ENCODE results near the gene ZNF496.

DNA sequence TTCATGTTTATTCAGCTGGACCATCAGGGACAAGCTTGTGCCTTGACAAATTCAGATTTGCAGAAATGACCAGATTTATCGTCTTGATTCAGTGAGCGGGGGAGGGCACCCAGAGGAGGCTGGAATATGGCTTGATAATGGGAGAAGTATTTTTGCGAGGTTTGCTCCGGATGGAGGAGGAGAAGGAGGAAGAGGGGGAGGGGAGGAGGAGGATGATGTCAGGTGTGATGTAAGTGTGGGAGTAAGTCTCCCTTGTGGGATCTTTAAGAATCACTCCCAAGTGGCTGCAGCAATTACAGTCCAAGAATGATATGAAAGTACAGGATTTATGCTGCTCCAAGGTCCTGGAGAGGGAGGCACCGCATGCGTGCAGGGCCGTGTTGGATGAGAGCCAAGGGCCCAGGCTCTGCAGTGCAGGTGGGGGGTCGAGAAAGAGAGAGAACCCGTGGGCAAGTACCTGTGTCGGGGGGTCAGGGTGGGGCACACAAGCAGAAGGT is 5.6 kb upstream of the ZNF496 start:
- no peak for TF ChIP-seq EZH2 (IDR thresholded peaks at IDR 0.05; ENCODE audit: insufficient read depth, poor library complexity, severe bottlenecking)
- no peak for TF ChIP-seq EZH2phosphoT487 (IDR thresholded peaks at IDR 0.05; ENCODE audit: insufficient read depth, low read depth)

Measured in GM23248 (cell line).